Fibroblast of skin of left quadriceps (primary cell): Measurements from ENCODE around the gene NCOA1.
"Not testable (repeated sequence)": the region's sequence is repeated elsewhere in the genome, so short reads cannot be mapped to it uniquely, and the experiment has no call there.

Experiments
- DNase-seq, 2 experiments: peaks; one replicate each; pipeline ENCODE4 v3.0.0-alpha.2; 2013; ENCODE audit warnings: low read depth in 2 of 2

NCOA1 gene

DNA sequence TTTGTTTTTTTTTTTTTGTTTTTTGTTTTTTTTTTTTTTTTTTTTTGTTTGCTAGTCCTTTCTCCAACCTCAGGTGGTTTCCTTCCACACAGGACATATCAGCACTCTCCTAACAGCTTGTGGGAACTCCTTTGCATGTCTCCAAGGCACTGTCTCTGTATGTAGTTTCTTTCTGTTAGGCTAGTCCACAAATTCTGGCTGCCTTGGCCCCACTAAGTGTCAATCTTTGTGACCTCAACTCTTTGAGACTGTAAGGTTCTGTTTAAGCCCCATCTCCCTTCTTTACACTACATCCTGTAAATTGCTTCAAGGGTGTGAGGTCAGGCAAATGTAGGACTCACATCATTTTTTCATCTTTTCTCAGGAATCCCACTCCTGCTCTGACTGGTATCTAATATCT is 85.1 kb downstream of the NCOA1 start:
- no peak for DNase-seq

DNA sequence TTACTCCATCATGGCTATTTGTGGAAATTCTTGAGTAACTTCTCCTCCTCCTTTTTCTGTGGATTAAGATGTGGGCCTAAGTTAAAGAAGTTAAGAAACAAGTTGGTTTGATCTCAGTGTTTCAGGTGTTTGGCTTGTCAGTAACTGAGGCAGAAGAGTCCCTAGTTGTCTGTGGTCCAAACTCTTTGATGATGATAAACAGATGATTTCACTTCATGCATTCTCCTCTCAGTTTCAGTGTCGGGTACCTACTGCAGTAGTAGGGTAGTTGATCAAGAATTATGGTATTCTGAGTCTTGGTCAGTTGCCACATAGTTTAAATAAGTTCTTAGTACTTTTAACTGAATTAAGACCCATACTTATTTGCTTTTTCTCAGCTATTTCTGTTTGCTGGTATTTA is 85.6 kb downstream of the NCOA1 start:
- DNase-seq: no peak

DNA sequence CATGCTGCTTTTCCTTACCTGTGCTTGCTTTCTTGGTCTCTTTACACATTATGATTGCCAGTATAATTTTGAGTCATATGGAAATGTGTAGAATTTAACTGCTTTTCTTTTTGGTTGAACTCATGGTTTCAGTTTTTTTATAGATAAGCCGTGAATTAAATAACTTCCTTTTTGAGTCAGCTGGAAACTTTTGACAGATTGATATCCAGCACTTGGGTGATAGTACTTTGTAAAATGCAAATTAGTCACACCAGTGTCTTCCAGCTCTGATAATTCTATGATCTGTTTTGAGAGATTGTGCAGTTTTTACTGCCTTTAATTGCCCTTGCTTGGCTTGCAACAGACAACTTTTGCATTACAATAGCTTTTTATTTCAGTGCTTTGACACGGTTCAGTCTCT is 86.4 kb downstream of the NCOA1 start:
- DNase-seq: no peak

DNA sequence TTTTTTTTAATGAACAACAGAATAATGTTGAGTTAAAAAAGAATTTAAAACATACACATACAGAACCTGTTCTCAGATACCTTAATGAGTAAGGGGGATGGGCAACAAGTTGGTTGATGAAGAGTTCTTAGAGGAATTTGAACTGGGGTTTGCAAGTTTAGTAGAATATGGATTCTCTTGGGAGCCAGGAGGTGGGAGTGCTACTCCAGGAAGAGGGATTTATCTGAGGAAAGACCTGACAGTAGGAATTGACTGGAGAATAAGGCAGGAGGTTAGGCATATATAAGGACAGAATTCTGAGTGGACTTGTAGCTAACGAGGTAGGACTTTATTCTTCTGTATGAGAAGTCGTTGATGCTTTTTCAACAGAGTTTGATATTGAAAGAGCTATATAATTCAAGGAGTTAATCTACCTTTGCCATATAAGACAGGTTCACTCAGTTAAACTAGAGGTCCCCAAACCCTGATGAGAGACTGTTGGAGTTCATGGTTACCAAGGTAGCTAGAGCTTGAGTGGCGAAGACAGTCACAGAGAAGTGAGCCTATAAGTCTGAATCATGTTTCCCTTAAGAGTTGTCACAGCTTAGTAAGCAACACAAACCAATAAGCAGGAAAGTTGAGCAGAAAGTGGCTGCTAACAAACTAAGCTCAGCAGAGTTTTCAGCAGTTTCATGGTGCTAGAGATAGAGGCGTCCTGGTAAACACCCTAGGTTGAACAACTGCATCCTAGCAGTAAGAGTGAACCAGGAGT is 88.2 kb downstream of the NCOA1 start:
- DNase-seq: no peak

- no peak for DNase-seq
Measured at GRCh38 chr2:24580561-24580960, 89.5 kb downstream of the NCOA1 start.

DNA sequence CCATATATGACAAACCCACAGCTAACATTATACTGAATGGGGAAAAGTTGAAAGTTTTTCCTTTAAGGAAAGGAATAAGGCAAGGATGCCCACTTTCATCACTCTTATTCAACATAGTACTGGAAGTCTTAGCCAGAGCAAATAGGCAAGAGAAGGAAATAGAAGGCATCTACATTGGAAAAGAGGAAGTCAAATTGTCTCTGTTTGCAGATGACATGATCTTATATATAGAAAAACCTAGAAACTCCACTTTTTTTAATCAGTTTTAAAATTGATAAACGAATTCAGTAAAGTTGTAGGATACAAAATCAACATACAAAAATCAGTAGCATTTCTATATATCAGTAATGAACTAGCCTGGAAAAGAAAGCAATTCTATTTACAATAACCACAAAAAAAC is 90.9 kb downstream of the NCOA1 start:
- not testable (repeated sequence) for DNase-seq

DNA sequence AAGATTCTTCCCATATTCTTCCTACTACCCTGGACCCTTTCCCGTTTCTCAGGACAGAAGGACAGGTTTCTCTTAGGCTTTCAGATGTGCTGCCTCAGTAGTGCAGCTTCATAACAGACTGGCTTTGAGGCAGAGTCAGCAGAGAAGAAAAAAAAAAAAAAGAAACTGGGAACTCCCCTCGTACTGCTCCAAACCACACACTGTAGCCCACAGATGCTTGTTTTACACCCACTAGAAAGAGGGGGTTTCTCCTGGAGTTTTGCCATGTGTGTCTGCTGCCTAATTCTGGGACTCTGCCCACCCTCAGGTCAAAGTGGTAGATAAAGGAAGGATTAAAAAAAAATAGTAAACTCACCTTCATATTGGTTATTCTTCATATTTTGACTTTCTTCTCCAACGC is 95.9 kb downstream of the NCOA1 start:
- no peak for DNase-seq

DNA sequence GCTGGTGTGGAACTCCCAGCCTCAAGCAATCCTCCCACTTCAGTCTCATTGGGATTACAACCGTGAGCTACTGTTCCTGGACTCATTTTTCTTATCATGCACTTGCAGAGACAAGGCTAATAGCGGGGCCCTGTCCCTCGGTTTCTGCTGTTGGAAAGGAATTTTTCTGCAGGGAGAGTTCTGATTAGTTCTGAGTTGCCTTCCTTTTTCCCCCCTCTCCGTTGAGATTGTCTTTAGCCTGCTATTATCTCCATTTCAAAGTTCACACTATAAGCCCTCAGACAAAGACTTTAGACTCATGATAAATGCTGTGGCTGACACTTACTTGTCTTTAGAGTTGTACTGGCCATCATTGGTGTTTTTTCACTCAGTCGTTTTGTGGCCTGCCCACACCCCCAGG is 97.2 kb downstream of the NCOA1 start:
- DNase-seq: no peak

- no peak for DNase-seq
Measured at GRCh38 chr2:24592441-24593100, 101.5 kb downstream of the NCOA1 start.

- DNase-seq: no peak
Measured at GRCh38 chr2:24594283-24594682, 103.2 kb downstream of the NCOA1 start.

DNA sequence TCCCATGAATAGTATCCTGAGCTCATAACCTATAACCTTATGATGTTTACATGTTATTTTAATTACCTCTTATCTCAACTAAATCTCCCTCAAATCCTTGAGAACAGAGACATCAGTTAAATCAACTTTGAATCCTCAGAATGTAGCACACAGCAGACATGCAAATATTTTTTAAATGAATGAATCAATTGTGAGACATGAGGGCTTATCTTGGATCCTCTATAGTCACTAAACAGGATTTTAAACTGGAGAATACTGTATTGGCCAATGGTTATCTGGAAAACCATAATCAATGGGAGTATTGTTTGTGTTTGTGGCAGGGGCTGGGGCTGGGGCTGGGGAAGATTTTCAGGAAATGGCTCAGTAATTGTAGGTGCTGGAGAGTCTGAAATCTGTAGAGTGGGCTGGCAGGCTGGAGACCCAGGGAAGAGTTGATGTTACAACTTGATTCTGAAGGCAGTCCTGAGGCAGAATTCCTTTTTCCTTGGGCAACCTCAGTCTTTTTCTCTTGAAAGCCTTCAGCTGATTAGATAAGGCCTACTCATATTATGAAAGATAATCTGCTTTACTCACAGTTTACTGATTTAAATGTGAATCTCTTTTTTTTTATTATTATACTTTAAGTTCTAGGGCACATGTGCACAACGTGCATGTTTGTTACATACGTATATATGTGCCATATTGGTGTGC is 106.3 kb downstream of the NCOA1 start:
- DNase-seq: no peak

DNA sequence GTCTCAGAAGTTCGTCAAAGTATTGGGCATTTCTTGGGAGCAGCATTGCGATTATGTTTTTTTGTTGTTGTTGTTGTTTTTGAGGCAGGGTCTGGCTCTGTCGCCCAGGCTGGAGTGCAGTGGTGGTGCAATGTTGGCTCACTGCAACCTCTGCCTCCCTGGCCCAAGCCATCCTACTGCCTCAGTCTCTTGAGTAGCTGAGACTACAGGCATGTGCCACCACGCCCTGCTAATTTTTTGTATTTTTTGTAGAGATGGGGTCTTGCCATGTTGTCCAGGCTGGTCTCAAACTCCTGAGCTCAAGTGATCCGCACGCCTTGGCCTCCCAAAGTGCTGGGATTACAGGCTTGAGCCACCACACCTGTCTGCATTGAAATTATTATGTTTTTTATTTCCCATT is 109.1 kb downstream of the NCOA1 start:
- not testable (repeated sequence) for DNase-seq

DNA sequence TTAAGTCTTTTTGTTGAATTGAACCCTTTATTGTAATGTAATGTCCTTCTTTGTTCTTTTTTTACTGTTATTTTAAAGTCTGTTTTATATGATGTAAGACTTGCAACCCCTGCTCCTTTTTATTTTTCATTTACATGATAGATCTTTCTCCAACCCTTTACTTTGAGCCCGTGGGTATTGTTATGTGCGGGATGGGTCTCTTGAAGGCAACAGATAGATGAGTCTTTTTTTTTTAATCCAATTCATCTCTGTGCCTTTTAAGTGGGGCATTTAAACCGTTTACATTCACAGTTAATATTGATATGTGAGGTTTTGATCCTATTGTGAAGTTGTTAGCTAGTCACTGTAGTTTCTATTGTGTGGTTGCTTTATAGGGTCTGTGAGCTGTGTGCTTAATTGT is 120.6 kb downstream of the NCOA1 start:
- DNase-seq: no peak

GRCh38 chr2:24613154-24613814 is 122.2 kb downstream of the NCOA1 start:
- peak in 1 of 2 experiments; percentile 21 for DNase-seq

- DNase-seq: no peak
Measured at GRCh38 chr2:24616616-24617015, 125.6 kb downstream of the NCOA1 start.

DNA sequence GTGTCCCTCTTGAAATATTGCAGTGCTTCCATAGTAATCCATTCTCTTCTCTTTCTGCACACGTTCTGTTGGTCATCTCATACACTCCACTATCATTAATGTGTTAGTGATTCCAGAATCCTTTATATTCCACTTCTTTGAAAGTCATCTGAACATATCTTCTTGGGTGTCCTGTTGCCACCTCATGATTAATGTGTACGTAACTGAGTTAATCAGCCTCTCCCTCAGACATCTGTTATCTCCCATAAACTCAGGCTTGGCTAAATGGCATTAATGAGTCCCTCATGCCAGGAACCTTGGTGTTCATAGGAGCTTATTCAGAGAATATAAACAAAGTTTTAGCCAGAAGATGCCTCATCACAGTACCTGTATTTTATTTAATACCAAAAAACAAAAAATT is 126.4 kb downstream of the NCOA1 start:
- peak in 1 of 2 experiments; percentile 14 for DNase-seq

- DNase-seq: no peak
Measured at GRCh38 chr2:24618144-24618543, 127.1 kb downstream of the NCOA1 start.

- no peak for DNase-seq
Measured at GRCh38 chr2:24618680-24619079, 127.6 kb downstream of the NCOA1 start.

DNA sequence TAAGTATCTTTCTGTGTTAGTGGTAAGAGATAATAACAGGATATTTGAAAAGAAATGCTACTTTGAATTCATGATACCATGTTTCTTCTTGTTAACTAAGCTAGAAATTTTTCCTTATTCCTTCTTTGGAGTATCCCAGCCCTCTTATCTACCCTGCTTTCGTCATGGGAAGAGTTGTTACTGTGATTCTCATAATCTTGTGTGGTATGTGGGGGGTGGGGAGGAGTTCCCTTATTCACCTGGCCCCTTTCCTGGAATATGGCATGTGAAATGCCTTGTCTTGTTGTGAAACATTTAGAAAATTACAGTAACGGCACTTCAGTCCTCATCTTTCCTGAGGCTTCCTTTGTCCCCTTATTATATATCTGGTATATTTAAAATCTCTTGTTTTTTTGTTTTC is 129.9 kb downstream of the NCOA1 start:
- no peak for DNase-seq

- no peak for DNase-seq
Measured at GRCh38 chr2:24621779-24622538, 130.9 kb downstream of the NCOA1 start.

- no peak for DNase-seq
Measured at GRCh38 chr2:24623535-24623934, 132.5 kb downstream of the NCOA1 start.

- no peak for DNase-seq
Measured at GRCh38 chr2:24625728-24626127, 134.7 kb downstream of the NCOA1 start.
